Stimulated activated CD8-positive, alpha-beta memory T cell treated with anti-CD3 and anti-CD28 coated beads, Interleukin-7, amount 100 ng/mL, for 48 hours (primary cell): Measurements from ENCODE around the gene KCTD2.
"Not testable (repeated sequence)": the region's sequence is repeated elsewhere in the genome, so short reads cannot be mapped to it uniquely, and the experiment has no call there.

Source experiments
- DNase-seq, 2 donors: peaks; one replicate each; pipeline ENCODE4 v3.0.0-alpha.2; 2020; ENCODE audit warnings: low read depth in 1 of 2; ENCODE audit errors: extremely low read depth in 1 of 2

KCTD2 gene

DNA sequence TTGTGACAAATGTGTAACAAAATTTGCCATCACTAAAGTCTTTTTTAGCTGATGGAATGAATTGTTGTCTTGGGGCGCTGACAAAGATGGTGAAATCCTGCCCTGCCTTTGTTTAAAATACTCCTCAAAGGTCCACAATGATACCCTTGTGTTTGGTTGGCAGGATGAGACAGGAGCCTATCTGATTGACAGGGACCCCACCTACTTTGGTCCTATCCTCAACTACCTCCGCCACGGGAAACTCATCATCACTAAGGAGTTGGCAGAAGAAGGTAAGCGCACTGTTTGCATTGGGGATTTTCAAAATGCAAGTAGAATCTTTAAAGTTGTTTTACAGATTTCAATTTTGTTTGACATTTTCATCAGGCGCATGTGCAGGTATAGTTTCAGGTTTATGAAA lies 2.0 kb downstream of the KCTD2 start:
- no peak for DNase-seq

DNA sequence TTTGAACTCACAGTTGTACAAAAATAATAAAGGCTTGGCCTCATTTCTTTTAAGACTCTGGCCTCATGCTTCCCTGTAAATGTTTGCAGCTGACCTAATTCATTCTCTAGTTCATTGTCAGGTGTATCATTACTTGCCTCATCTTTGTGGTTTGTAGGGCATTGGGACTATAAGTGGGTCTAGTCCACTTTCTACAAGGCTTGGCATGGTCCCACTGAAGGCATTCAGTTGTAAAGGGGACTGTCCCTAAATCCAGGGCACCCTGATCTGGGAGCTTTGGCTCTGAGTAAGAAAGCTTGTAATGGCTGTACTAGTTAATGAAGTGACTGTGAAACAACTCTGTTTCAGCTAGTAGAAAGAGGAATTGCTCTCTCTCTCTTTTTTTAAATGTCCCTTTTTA lies 2.7 kb downstream of the KCTD2 start:
- no peak for DNase-seq

DNA sequence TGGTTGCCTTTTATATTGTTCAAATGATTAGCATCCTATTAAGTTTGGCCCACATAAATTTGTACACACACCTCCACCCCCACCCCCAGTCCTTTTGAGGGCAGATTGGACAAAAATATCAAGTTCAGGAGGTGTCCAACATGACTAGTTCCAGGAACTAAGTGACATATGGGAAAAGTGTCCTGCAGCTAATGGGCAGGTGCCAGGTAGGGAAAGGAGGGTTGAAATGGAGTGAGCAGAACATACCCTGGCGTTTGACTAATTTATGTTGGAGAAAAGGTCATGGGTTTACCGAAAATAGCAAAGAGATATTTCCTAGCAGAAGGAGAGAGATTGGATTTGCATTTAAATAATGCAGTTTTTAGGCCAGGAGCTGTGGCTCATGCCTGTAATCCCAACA lies 4.9 kb downstream of the KCTD2 start:
- DNase-seq, result no peak

DNA sequence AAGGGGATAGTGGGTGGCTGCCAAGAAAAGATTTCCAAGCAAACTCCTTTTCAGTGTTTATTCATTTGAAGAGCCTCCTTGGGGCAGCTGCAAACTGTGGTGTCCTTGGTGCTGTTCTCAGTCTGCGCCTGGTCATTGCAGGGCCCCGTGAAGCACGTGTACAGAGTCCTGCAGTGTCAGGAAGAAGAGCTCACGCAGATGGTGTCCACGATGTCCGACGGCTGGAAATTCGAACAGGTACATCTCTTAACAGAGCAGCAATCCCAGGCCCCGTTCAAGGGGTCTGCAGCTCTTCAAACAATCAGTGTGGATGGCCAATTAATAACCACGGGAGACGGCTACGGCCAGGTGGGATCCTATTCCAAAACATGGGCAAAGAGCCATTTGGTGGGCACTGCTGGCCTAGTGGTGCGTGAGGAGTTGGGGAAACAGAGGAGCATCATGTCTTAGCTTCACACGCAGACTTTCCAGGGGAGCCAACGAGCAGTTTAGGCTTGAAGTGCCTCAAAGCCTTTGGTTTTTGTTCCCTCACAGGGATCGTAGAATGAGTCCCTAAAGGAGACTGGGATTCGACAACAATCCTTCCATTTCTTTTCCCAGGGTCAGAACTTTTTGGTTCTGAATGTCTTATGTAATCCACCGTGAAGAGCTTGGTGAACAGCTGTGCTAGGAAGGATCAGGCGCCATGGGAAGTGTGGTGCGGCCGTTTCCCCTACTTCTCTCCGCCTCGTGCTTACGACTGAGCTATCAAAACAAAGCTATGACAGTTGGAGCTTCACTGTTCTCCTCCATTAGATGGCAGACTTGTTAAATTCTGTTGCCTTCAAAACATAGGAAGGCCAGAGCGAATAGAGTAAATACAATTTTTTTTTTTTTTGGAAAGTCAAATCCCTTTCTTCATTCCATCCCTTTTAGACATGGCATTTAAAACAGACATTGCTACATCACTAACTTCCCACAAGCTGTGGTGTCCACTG lies 12.6 kb downstream of the KCTD2 start:
- no peak for DNase-seq

DNA sequence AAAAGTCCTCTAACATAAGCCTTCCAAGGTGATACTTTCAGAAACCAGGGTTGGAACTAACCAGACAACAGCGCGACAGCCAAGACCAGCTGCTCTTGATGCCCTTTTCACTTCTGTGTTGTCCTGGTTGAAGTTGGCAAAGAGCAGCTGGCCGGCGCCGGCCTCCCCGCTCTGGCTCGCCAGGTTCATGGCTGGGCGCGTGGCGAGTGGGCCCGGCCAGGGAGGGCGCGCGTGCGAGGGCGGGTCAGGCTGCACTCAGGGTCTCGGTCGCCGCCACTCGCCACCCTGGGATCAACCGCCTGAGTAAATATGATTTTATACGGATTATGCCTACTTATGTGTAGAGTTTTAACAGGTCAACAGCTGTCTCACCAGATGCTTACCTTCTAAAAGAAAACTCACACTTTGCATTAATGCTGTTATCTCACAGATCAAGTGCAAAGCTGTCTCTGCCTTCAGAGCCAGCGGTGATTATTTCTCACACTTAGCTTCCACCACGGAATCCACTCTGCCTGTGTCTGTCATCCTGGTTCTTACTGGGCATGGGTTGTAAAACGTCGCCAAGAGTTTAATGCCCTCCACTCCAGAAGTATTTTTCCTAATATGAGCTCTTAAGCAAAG lies 13.5 kb downstream of the KCTD2 start:
- no peak for DNase-seq

DNA sequence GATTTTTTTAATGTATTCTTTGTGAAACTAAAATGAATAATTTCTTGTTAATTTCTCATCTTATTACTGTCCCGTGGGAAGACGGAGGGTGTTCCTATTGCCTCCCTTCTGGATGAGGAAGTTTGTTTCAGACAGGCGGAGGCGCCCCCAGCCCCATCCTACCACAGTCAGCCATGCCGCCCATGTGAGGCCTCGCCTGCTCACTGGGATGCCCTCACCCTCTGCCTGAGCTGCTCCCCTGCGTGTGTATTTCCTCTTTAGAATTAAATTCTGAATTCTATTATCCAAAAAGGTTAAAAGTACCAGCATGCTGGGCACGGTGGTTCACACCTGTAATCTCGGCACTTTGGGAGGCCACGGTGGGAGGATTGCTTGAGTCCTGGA lies 14.0 kb downstream of the KCTD2 start:
- no peak for DNase-seq

DNA sequence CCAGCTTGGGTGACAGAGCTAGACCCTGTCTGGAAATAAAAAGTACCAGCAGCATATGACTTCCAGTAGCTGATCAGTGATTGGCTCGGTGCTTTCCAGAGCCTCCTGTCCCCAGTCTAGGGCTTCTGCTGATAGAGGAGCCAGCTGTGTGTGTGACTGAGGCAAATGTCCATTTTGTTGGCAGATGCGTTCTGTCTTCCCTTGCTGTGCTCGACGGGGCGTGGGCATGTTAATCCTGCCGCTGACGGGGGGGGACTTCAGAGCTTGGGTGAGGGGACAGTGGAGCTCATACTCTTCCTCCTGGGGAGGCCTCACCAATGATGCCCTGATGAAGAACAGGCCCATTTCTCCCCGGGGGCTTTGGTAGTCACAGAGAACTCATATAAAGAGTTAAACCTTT lies 14.6 kb downstream of the KCTD2 start:
- DNase-seq, result no peak

DNA sequence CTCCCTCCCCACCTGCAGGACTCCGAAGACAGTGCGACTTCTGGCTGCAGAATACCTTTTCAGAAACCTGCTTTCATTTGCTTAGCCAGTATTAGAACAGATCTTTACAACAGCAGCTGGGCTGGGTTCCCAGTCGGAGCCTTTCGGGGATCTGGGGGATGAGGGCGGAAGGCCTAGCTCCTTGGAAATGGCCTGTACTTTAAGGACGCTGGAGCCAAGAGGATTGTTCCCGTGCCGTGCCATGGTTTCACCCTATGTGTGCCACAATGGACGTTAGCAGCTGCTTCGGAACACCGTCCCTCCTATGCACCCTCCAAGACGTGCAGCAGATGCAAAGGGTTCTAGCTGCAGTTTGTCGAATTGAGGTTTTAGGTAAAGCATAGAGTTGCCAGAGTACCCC lies 16.2 kb downstream of the KCTD2 start:
- no peak for DNase-seq

DNA sequence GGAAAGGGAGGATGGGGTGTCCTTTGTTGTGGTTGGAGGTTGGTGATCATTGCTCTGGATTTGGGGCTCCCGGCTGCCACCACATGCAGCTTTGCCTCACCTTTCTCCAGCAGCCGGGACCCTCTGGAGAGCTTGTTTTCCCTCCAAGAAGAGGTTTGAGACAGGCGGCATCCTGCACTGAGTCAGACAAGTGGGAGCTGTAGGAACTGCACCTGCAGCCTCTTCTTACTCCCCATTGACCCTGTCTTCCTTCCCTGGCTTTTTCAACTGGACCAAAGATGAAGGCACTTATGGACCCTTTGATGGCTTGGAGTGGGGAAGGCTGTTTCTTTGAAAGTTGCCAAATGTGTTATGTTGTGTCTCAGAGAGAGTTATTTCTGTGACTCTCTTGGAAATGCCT lies 16.6 kb downstream of the KCTD2 start:
- no peak for DNase-seq

DNA sequence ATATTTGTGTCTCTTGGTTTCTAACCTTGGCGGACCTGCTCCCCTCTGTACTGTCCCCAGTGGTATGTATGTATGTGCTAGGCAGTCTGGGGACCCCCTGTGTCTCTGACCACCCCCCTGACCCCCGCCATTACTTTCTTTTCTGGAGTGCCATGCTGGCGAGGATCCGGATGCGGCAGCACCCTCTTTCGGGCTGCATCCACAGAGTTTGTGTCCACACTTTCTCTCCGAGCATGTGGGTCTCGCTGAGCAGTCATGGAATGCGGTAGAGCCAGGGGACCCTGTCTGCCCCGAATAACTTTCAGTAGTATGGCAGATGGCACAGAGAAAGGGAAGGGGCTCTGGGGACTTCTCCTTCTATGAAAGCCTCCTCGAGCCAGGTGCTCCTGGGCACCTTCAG lies 17.0 kb downstream of the KCTD2 start:
- DNase-seq, result no peak

DNA sequence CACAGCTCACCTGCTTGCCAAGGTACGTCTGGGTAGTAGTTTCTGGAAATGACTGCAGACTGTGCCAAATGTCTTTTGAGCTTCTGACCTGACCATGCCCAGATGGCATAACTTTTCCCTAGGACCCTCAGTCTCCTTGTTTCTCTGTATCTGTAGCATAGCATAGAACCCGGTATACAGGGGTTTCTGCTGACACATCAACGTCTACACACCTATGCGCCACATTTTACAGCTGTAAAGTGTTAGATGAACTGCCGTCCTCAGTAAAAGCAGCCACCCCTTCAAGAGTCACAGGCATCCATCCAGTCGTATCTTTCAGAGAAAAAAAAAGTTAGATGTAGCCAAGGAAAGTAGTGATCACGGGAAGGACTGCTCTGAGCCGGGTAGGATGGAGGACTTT lies 17.4 kb downstream of the KCTD2 start:
- no peak for DNase-seq

DNA sequence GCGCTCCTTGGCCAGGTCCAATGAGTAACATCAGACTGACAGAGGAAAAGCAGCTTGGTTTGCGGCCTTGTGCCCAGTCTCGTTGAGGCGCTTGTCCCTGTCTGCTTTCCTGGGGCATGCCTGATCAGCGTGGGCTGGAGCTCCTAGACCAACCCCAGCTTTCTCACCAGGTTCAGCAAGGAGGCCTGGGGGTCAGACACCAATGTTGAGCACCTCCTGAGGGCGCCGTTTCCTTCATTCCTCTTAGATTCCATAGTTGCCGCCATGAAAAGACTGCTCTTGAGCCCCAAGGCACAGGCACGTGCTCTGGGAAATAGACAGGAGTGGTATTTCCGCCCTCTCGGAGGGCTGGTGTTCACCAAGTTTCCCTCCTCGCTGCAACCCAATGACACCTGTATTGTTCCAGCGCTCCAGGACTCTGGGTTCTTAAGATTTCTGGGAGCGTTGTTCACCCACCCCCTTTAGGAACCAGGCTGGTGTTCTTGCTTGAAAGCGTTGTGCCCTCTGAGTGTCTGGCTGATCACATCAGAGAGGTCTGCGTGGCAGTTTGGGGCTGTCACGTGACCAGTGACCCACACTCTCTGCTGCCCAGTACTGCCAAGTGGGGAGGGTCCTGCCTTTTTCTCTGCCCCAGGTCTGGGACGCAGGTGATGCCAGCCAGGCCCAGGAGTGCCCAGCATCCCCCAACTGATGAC lies 18.0 kb downstream of the KCTD2 start:
- DNase-seq, result no peak

DNA sequence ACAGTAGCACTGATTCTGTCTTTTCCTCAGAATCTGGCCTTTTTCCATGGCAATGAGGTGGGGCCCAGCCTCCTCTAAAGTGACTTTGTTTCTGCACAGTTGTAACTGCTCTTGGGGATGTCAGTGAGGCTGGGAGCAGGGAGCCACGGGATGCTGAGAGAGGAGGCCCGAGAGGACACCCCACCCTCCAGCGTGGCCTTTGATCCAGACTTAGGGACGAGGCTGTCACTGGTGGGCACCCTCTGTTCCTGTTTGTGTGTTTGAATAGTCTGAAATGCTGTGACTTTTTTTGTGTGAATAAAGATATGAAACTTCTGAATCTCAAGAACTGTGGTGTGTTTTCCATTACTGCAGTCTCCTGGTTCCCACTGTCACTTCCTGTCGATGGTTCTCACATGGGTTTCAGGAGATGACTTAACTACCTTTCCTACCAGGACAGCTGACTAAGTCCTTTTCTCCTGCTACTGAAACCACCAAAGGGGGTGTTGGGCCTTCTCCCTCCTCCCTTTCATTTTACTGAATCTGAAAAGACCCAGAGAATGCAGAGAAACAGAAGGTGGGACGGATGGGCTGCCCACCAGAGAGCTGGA lies 18.6 kb downstream of the KCTD2 start:
- no peak for DNase-seq

DNA sequence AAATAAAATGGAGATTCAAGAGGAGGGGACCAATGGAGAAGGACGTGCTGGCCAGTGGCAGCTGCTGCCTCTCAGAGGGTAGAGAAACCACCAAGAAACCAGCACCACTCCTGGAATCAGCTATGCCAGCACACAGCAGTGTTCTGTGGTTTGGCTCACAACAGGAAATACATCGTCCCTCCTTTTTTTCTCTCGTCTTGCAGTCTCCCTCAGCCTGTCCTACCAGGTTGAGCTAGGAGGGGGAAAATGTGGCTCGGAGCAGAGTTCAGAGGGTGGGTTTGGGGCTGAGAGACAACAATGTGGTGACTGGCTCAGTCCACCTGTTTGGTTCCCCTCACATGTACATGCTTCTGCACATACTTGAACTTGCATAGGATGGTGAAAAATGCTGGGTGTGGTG lies 20.8 kb downstream of the KCTD2 start:
- no peak for DNase-seq

DNA sequence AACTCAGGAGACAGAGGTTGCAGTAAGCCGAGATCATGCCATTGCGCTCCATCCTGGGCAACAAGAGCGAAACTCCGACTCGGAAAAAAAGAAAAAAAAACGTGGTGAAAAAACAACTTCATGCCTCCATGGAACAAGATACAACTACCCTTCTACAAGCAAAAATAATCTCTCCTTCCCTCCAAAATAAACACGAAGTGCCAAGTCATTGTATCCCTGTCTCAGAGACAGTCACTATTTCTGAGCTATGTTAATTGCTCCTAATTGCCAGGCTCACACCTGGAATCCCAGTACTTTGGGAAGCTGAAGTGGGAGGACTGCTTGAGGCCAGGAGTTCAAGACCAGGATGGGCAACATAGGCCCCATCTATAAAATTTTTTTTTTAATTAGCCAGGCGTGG lies 21.7 kb downstream of the KCTD2 start:
- DNase-seq, result no peak

DNA sequence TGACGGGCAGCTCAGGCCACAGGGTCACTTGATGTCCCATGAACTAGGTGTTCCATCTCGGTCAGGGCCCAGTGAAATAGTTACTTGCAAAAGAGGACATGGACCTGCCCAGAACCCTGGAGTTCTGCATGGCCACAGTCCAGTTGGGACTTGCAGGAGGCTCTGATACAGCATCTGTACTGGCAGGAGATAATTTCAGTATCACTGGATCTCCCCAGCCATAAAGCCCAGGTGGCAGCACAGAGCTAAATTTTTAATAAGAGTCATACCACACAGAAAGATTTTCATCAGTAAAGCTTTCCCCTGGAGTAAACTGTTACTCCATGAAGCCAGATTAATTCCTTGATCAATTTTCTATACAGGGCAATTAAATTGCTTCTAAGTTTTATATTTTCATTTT lies 22.8 kb downstream of the KCTD2 start:
- DNase-seq, result no peak

DNA sequence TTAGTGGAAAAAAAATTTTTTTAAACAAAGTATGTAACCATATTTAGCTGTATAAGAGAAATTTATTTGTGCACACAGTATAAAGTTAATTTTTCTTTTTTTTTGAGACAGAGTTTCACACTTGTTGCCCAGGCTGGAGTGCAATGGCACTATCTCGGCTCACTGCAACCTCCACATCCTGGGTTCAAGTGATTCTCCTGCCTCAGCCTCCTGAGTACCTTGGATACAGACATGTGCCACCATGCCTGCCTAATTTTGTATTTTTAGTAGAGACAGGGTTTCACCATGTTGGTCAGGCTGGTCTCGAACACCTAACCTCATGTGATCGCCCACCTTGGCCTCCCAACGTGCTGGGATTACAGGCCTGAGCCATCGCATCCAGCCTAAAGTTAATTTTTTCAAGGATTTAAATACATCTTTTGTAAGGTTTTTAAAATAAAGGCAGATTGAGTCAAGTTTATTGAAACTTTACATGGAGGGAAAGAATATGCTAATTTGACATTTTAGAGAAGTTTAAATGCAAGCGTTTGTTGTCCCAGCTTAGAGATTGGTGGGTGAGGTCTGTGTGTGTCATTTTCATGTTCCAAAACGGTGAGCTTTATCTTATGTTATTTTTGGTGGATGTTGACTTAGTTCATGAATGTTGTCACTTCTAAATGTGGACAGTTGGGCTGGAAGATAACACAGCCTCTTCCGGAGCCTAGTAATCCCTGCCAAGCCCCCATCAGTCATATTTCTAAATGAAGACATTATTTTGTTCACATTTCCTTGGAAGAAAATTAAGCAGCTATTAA lies 24.6 kb downstream of the KCTD2 start:
- DNase-seq, result not testable (repeated sequence)

DNA sequence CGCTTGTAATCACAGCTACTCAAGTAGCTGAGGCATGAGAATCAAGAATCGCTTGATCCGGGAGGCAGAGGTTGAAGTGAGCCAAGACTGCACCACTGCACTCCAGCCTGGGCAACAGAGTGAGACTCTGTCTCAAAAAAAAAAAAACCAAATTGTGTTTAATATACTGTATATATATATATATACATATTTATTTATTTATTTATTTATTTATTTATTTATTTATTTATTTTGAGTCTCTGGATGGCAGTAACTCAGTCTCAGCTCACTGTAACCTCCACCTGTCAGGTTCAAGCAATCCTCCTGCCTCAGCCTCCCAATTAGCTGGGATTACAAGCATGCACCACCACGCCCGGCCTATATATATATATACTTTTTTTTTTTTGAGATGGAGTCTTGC lies 25.9 kb downstream of the KCTD2 start:
- not testable (repeated sequence) for DNase-seq

DNA sequence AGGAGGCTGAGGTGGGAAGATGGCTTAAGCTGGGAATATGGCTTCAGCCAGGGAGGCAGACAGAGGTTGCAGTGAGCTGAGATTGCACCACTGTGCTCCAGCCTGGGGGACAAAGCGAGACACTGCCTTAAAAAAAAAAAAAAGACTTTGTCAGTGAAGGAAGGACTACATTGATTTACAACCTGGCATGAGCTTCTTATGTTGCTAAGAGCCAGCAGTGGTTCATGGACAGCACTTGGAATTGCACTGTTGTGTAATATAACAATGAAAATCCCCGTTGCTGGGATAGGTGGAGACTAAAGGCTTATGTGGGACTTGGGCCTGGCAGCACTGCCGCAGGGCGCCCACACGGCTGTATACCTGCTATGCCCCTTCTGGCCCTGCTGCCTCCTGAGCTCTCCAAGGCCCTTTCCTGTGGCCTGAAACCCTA lies 26.6 kb downstream of the KCTD2 start:
- no peak for DNase-seq

DNA sequence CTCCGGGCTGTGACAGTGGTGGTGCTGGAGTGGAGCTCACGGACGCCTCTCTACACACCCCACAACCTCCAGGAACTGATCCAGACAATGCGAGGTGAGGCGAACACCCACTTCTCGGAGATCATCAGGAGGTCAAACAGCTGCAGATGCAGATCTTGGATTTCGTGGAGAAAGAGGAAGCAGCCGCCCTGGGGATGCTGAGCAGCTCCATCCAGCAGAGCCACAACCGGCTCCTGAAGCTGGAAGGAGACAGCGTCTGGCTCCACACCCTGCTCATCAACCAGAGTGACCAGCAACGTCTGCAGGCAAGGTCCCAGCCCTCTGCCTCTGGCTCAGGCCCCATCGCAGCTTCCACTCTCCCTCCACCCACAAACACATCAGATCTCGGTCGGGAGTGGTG lies 27.5 kb downstream of the KCTD2 start:
- no peak for DNase-seq
